NCI-H2081 (cell line): ENCODE measurements around the gene AK1.

Experiments
- DNase-seq, 2 experiments: peaks; one replicate each; lab custom pipeline; 2025; lab: John Stamatoyannopoulos, UW

The AK1 gene

DNA sequence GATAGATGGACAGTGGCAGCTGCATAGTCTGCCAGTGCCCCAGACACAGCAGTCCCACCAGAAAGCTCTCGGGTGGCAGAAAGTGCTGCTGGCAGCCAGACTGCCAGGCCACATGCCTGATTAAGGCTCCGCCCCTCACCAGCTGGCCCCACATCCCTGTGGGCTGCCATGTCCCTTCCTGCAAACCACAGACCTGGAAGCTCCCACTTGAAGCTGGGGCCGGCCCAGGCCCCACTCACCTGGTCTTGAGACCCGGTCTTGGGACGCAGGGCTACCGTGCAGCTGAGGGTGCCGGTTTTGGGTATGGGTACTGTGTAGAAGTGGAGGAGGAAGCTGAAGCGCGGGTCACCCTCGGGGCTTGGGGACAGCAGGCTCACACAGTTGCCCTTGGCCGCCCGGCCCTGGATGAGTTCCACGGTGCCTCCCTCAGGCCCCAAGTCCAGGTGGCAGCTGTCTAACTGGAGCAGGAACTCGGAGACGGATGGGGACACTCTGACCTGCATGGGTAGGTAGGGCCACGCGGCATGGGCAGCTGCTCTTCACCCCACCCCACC is 59.5 kb downstream of the AK1 start:
- no peak for DNase-seq

DNA sequence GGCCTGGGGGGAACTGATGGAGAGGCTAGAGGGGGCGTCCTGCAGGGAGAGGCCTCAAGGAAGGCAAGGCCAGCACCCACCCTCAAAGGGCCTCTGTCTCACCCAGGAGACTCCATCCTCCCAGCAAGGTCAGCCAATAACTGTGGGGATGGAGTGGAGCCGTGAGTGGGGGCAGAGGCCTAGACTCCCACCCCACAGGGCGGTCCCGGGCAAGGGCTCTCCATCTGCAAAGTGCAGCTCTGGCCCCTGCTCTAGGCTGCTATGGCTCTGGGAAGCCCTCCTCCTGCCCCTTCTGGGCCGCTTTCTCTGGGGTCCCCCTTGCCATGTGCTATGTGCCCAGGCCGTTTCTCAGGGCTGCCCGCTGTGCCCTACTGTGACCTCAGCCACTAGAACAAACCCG is 60.7 kb downstream of the AK1 start:
- DNase-seq: no peak
